Smooth muscle cell (in vitro differentiated cells): ENCODE measurements around the gene AMN. TPM values are rescaled to one million over a fixed set of nuclear protein-coding genes. Genes with fewer than 3 reads are reported as not detected.

ENCODE experiments used
- DNase-seq: peaks from one replicate; lab custom pipeline; 2025; ENCODE audit not compliant: unreplicated experiment; lab: John Stamatoyannopoulos, UW
- H2AFZ ChIP-seq: fragments of 200-600 bp; sonication (generic); 2 replicates; pipeline ENCODE4 v1.6.0; 2016; ENCODE audit warnings: antibody characterized with exemption, low read depth, mild to moderate bottlenecking
- H3F3A ChIP-seq: fragments of 200-600 bp; sonication (generic); 2 replicates; pipeline ENCODE4 v1.6.0; 2017; ENCODE audit warnings: antibody characterized with exemption, low read depth
- H3K27ac ChIP-seq: fragments of 200-600 bp; sonication (generic); 2 replicates; pipeline ENCODE4 v1.5.1; 2016; ENCODE audit warnings: low read depth, mild to moderate bottlenecking
- H3K27me3 ChIP-seq: fragments of 200-600 bp; sonication (generic); 2 replicates; pipeline ENCODE4 v1.6.1; 2016; ENCODE audit warnings: low read depth, mild to moderate bottlenecking
- H3K36me3 ChIP-seq: fragments of 200-600 bp; sonication (generic); 2 replicates; pipeline ENCODE4 v1.5.1; 2016; ENCODE audit warnings: low read depth
- H3K4me1 ChIP-seq: fragments of 200-600 bp; sonication (generic); 2 replicates; pipeline ENCODE4 v1.5.1; 2016; ENCODE audit warnings: low read depth
- H3K4me2 ChIP-seq: fragments of 200-600 bp; sonication (generic); 2 replicates; pipeline ENCODE4 v1.6.0; 2016; ENCODE audit warnings: mild to moderate bottlenecking
- H3K4me3 ChIP-seq: fragments of 200-600 bp; sonication (generic); 2 replicates; pipeline ENCODE4 v1.5.1; 2016; ENCODE audit warnings: mild to moderate bottlenecking
- H3K79me2 ChIP-seq: fragments of 200-600 bp; sonication (generic); 2 replicates; pipeline ENCODE4 v1.6.0; 2016; ENCODE audit warnings: low read depth, mild to moderate bottlenecking
- H3K9ac ChIP-seq: fragments of 200-600 bp; sonication (generic); 2 replicates; pipeline ENCODE4 v1.6.0; 2016; ENCODE audit warnings: low read depth
- H3K9me3 ChIP-seq: fragments of 200-600 bp; sonication (generic); replicated peaks from 2 replicates; pipeline ENCODE4 v1.5.1; 2016; ENCODE audit warnings: low read depth
- H4K20me1 ChIP-seq: fragments of 200-600 bp; sonication (generic); 2 replicates; pipeline ENCODE4 v1.6.0; 2016; ENCODE audit warnings: low read depth
- WGBS: methylation state at CpG from one replicate; pipeline ENCODE4 v1.1.7; 2016; ENCODE audit warnings: low lambda C conversion rate; 5-methylcytosine and 5-hydroxymethylcytosine counted together
- polyA plus RNA-seq: library from polyadenylated mRNA; unstranded; fragments of >200 nt; fragmentation: Nextera tagmentation; extraction: Ambion mirVana; gene quantifications from 2 replicates; pipeline ENCODE4 v1.2.1, GENCODE V29; 2016
- total RNA-seq: library from RNA; depleted of rRNA; stranded (reverse); fragments of >200 nt; gene quantifications from 2 replicates; pipeline ENCODE4 v1.2.3, GENCODE V29; 2014
- TF ChIP-seq, protein P1 (sequence below): fragments of 200-600 bp; sonication (generic); IDR thresholded peaks from 2 replicates; pipeline ENCODE4 v1.5.1; 2017; ENCODE audit warnings: borderline replicate concordance, mild to moderate bottlenecking, antibody characterized with exemption; ENCODE audit not compliant: insufficient read depth, poor library complexity, severe bottlenecking

The AMN gene
- total and polyA plus RNA-seq, 2 experiments from 2014 or later: 0.31 to 0.65 TPM

DNA sequence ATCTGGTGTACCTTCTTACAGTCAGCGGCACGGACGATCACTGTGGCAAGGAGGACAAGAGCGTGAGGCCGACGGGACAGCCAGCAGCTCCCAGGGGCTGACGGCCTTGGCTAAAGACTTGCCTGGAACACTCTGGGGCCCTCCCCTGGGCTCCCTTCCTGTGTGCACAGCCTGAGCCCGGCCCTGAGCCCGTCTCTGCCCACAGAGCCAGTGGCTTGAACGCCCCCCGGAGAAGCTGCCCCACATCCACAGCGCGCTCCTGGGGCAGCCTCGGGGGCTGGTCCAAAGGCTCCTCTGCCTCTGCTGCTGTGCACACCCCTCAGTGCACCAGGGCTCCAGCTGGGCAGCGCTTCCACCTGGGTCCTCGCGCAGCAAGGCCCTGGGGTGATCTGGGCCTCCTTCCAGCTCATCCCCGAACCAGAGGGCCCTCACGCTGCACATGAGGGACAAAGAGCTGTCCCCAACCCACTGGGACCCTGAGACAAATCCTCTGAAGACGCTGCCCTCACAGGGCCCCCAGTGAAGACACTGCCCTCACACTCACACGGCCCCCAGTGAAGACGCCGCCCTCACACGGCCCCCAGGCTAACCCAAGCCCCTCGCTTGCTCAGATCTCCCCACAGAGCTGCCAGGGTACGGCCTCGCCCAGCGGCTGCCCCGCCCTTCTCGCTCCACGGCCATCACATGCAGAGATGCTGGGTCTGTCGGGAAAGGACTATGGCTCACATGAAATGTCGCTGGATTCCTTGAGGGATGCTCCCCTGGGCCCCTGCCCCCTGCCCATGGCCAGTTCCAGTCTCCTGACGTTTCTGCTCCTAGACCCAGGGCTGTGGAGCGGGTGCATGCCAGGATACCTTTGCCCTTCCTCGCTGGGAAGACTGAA is 22.2 kb downstream of the AMN start:
- Histone ChIP-seq H3K27ac (no peak overlapping the region), H3K36me3 (peaks cover 5% of the 10 kb centered on the region)
- 98% methylated on average over 30 of the region's 36 CpGs for WGBS

DNA sequence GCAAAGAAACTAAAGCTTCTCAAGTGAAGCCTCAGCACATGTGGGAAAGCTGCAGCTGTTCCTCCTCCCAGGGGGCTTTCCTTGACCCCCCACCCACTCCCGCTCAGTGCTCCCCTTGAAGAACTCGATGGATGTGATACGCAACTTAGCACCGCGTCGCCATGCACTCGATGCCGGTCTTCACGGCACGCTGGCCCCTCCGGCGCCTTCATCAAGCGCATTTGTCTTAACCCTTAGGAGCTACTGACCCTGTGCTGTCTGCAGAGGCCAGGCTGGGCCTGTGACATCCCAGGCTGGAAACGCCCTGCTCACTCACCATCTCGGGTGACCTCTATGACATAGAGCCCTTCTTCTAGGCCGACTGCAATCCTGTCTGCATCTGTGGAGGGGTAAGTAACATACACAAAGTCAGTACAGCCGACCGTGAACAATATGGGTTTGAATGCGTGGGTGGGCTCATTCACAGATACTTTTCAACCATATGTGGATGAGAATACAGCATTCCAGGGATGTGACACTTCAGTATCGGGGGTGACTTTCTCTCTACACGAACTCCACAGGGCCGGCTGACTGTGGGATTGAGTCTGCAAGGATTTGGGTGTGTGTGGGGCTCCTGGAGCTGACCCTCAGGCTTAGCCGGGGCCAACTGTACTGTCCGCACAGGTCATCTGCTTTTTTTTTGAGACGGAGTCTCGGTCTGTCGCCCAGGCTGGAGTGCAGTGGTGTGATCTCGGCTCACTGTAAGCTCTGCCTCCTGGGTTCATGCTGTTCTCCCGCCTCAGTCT is 23.1 kb downstream of the AMN start:
- 88% methylated on average over 29 of the region's 29 CpGs for WGBS
- Histone ChIP-seq H3K9me3 (no peaks in the 10 kb centered on the region), H2AFZ (no peak overlapping the region), H4K20me1 (peaks cover 15% of the 10 kb centered on the region), H3F3A (no peaks in the 10 kb centered on the region), H3K36me3 (peaks cover 5% of the 10 kb centered on the region), H3K4me2 (no peak overlapping the region), H3K79me2 (no peaks in the 10 kb centered on the region), H3K27ac (no peak overlapping the region), H3K4me3 (no peak overlapping the region), H3K4me1 (no peaks in the 10 kb centered on the region), H3K9ac (no peak overlapping the region), H3K27me3 (no peaks in the 10 kb centered on the region)
- TF ChIP-seq, protein P1, sequence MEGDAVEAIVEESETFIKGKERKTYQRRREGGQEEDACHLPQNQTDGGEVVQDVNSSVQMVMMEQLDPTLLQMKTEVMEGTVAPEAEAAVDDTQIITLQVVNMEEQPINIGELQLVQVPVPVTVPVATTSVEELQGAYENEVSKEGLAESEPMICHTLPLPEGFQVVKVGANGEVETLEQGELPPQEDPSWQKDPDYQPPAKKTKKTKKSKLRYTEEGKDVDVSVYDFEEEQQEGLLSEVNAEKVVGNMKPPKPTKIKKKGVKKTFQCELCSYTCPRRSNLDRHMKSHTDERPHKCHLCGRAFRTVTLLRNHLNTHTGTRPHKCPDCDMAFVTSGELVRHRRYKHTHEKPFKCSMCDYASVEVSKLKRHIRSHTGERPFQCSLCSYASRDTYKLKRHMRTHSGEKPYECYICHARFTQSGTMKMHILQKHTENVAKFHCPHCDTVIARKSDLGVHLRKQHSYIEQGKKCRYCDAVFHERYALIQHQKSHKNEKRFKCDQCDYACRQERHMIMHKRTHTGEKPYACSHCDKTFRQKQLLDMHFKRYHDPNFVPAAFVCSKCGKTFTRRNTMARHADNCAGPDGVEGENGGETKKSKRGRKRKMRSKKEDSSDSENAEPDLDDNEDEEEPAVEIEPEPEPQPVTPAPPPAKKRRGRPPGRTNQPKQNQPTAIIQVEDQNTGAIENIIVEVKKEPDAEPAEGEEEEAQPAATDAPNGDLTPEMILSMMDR: no peak
- DNase-seq: no peak

More for the DNA sequence above, 22.2 kb downstream of the AMN start:
- H3K27me3 ChIP-seq: no peaks in the 10 kb centered on the region
- H3K9me3 ChIP-seq: no peaks in the 10 kb centered on the region
- H3K4me3 ChIP-seq: no peak overlapping the region
- no peaks in the 10 kb centered on the region for H3K79me2 ChIP-seq
- no peaks in the 10 kb centered on the region for H3K4me1 ChIP-seq
- TF ChIP-seq, protein P1: no peak
- H2AFZ ChIP-seq: no peak overlapping the region
- H3K4me2 ChIP-seq: no peak overlapping the region
- DNase-seq: no peak
- peaks cover 15% of the 10 kb centered on the region for H4K20me1 ChIP-seq
- H3K9ac ChIP-seq: no peak overlapping the region
- no peaks in the 10 kb centered on the region for H3F3A ChIP-seq

DNA sequence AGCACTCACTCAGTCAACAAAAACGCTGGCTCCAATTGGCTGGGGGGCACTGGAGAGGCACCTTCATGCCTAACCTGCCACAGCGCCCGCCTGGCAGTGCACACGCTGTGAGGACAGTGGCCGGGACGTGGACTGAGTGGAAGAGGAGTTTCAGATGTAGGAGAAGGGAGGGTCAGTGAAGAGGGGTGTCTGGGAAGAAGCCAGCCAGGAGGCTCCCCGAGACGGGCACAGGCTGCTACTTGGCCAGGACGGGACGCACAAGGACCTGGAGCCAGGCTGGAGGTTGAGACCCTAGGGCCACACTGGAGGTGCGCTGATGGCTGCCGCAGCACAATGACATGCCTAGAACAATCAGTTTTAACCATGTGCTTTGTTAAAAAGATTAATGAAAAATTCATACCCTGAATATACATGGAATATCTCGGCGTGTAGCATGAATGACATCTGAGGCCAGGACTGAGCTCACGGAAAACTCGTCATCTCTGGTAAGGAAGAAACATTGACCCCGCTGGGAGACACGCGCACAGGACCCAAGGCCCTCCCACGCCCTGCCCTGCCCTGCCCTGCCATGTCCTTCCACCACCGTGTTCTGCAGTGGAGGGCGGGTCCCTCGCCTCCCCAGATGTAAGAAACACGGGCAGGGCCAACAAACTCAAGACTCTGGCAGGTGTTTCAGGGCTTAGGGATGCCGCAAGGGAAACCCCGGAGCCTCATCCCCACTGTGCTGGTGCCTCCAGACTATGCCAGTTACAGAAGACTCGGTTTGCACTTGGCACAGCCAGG is 25.0 kb downstream of the AMN start:
- H4K20me1 ChIP-seq: no peaks in the 10 kb centered on the region
- H3K27me3 ChIP-seq: no peaks in the 10 kb centered on the region
- H3K36me3 ChIP-seq: peaks cover 5% of the 10 kb centered on the region
- H3K9me3 ChIP-seq: no peaks in the 10 kb centered on the region
- no peak overlapping the region for H3K27ac ChIP-seq
- no peak overlapping the region for H3K4me3 ChIP-seq
- TF ChIP-seq, protein P1: no peak
- H2AFZ ChIP-seq: no peak overlapping the region
- no peak overlapping the region for H3K4me2 ChIP-seq
- no peaks in the 10 kb centered on the region for H3K4me1 ChIP-seq
- no peaks in the 10 kb centered on the region for H3F3A ChIP-seq
- DNase-seq: no peak
- 97% methylated on average over 24 of the region's 27 CpGs for WGBS
- no peaks in the 10 kb centered on the region for H3K79me2 ChIP-seq
- H3K9ac ChIP-seq: no peak overlapping the region
